SH-SY5Y (cell line): ENCODE data around the gene CTNS.

Experiments
- GATA2 ChIP-seq: IDR thresholded peaks from 2 replicates; pipeline ENCODE4 v1.6.1; 2011; ENCODE audit warnings: mild to moderate bottlenecking, low read depth, low read length
- GATA3 ChIP-seq: IDR thresholded peaks from 2 replicates; pipeline ENCODE4 v1.6.1; 2011; ENCODE audit warnings: low read depth, mild to moderate bottlenecking, low read length, moderate library complexity

- TF ChIP-seq GATA2 = no peak
- TF ChIP-seq GATA3 = no peak
Observed at GRCh38 chr17:3641014-3641413, 4.5 kb downstream of the CTNS start.
